IPS-20b (cell line): Measurements from ENCODE around the gene PAFAH1B2.

Source experiments
- H3K27ac ChIP-seq: one replicate; pipeline ENCODE4 v1.5.1; 2013; ENCODE audit warnings: low read length
- H3K27me3 ChIP-seq: 2 replicates; pipeline ENCODE4 v1.6.1; 2013; ENCODE audit warnings: mild to moderate bottlenecking, low read length, inconsistent platforms; ENCODE audit not compliant: insufficient read depth
- H3K36me3 ChIP-seq: 2 replicates; pipeline ENCODE4 v1.6.1; 2013; ENCODE audit warnings: low read depth, mild to moderate bottlenecking, inconsistent platforms, low read length, moderate library complexity; ENCODE audit not compliant: insufficient read depth
- H3K4me1 ChIP-seq: 2 replicates; pipeline ENCODE4 v1.6.1; 2013; ENCODE audit warnings: mild to moderate bottlenecking, control low read depth, inconsistent platforms, low read length, moderate library complexity; ENCODE audit not compliant: insufficient read depth
- H3K4me3 ChIP-seq: 2 replicates; pipeline ENCODE4 v1.5.1; 2013; ENCODE audit warnings: mild to moderate bottlenecking, low read length, inconsistent platforms
- H3K9ac ChIP-seq: 2 replicates; pipeline ENCODE4 v1.6.1; 2013; ENCODE audit warnings: low read depth, mild to moderate bottlenecking, inconsistent platforms, low read length, moderate library complexity
- H3K9me3 ChIP-seq: 2 replicates; pipeline ENCODE4 v1.6.1; 2013; ENCODE audit warnings: mild to moderate bottlenecking, low read depth, low read length, inconsistent platforms; ENCODE audit not compliant: insufficient read depth

The PAFAH1B2 gene

GRCh38 chr11:117159892-117160291 lies 15.8 kb downstream of the PAFAH1B2 start:
- no peak overlapping the region for H3K27ac ChIP-seq
- no peaks in the 10 kb centered on the region for H3K27me3 ChIP-seq
- no peaks in the 10 kb centered on the region for H3K4me1 ChIP-seq
- no peak overlapping the region for H3K9ac ChIP-seq
- H3K9me3 ChIP-seq, result no peaks in the 10 kb centered on the region
- H3K36me3 ChIP-seq, result peaks cover 92% of the 10 kb centered on the region
- H3K4me3 ChIP-seq, result no peak overlapping the region

GRCh38 chr11:117160826-117161225 lies 16.7 kb downstream of the PAFAH1B2 start:
- H3K27me3 ChIP-seq, result no peaks in the 10 kb centered on the region
- H3K4me1 ChIP-seq, result no peaks in the 10 kb centered on the region
- no peak overlapping the region for H3K9ac ChIP-seq
- H3K4me3 ChIP-seq, result no peak overlapping the region
- H3K36me3 ChIP-seq, result peaks cover 93% of the 10 kb centered on the region
- no peaks in the 10 kb centered on the region for H3K9me3 ChIP-seq
- H3K27ac ChIP-seq, result no peak overlapping the region

GRCh38 chr11:117166491-117166890 lies 22.4 kb downstream of the PAFAH1B2 start:
- peaks cover 97% of the 10 kb centered on the region for H3K36me3 ChIP-seq
- H3K27me3 ChIP-seq, result no peaks in the 10 kb centered on the region
- H3K9ac ChIP-seq, result no peak overlapping the region
- H3K4me1 ChIP-seq, result 0 out of 2 replicates have a peak, but pooled peaks cover under 1% of the 10 kb centered on the region
- H3K9me3 ChIP-seq, result no peaks in the 10 kb centered on the region
- no peak overlapping the region for H3K27ac ChIP-seq
- H3K4me3 ChIP-seq, result no peak overlapping the region

- H3K4me3 ChIP-seq, result no peak overlapping the region
- H3K27me3 ChIP-seq, result no peaks in the 10 kb centered on the region
- H3K4me1 ChIP-seq, result 0 out of 2 replicates have a peak, but pooled peaks cover 3% of the 10 kb centered on the region
- no peak overlapping the region for H3K27ac ChIP-seq
- H3K9me3 ChIP-seq, result no peaks in the 10 kb centered on the region
- peaks cover 71% of the 10 kb centered on the region for H3K36me3 ChIP-seq
- no peak overlapping the region for H3K9ac ChIP-seq
Measured at GRCh38 chr11:117169736-117170135, 25.6 kb downstream of the PAFAH1B2 start.

GRCh38 chr11:117170210-117170609 lies 26.1 kb downstream of the PAFAH1B2 start:
- Histone ChIP-seq H3K4me3 (no peak overlapping the region), H3K27ac (no peak overlapping the region), H3K27me3 (no peaks in the 10 kb centered on the region), H3K36me3 (peaks cover 68% of the 10 kb centered on the region), H3K4me1 (0 out of 2 replicates have a peak, but pooled peaks cover 3% of the 10 kb centered on the region), H3K9ac (no peak overlapping the region), H3K9me3 (no peaks in the 10 kb centered on the region)

- Histone ChIP-seq H3K4me3 (no peak overlapping the region), H3K9me3 (no peaks in the 10 kb centered on the region), H3K27ac (no peak overlapping the region), H3K36me3 (peaks cover 64% of the 10 kb centered on the region), H3K4me1 (0 out of 2 replicates have a peak, but pooled peaks cover 3% of the 10 kb centered on the region), H3K9ac (no peak overlapping the region), H3K27me3 (no peaks in the 10 kb centered on the region)
Measured at GRCh38 chr11:117171007-117171403, 26.9 kb downstream of the PAFAH1B2 start.

- Histone ChIP-seq H3K4me3 (no peak overlapping the region), H3K4me1 (0 out of 2 replicates have a peak, but pooled peaks cover 3% of the 10 kb centered on the region), H3K36me3 (peaks cover 62% of the 10 kb centered on the region), H3K27me3 (no peaks in the 10 kb centered on the region), H3K9me3 (no peaks in the 10 kb centered on the region), H3K27ac (no peak overlapping the region), H3K9ac (no peak overlapping the region)
Measured at GRCh38 chr11:117171404-117172061, 27.4 kb downstream of the PAFAH1B2 start.

GRCh38 chr11:117172724-117173421 lies 28.8 kb downstream of the PAFAH1B2 start:
- Histone ChIP-seq H3K4me3 (no peak overlapping the region), H3K4me1 (peaks cover 6% of the 10 kb centered on the region; the same call in 1 of the 2 replicates), H3K9ac (no peak overlapping the region), H3K27me3 (no peaks in the 10 kb centered on the region), H3K27ac (no peak overlapping the region), H3K36me3 (peaks cover 49% of the 10 kb centered on the region), H3K9me3 (no peaks in the 10 kb centered on the region)

- Histone ChIP-seq H3K27ac (no peak overlapping the region), H3K4me3 (no peak overlapping the region), H3K9ac (no peak overlapping the region), H3K36me3 (peaks cover 27% of the 10 kb centered on the region), H3K9me3 (no peaks in the 10 kb centered on the region), H3K27me3 (peaks cover 7% of the 10 kb centered on the region; the same call in 1 of the 2 replicates), H3K4me1 (peaks cover 18% of the 10 kb centered on the region)
Measured at GRCh38 chr11:117175104-117175503, 31.0 kb downstream of the PAFAH1B2 start.

GRCh38 chr11:117175781-117176180 lies 31.7 kb downstream of the PAFAH1B2 start:
- peaks cover 20% of the 10 kb centered on the region for H3K36me3 ChIP-seq
- H3K9ac ChIP-seq, result no peak overlapping the region
- no peak overlapping the region for H3K4me3 ChIP-seq
- no peaks in the 10 kb centered on the region for H3K9me3 ChIP-seq
- H3K4me1 ChIP-seq, result peaks cover 18% of the 10 kb centered on the region
- peaks cover 14% of the 10 kb centered on the region; the same call in 1 of the 2 replicates for H3K27me3 ChIP-seq
- no peak overlapping the region for H3K27ac ChIP-seq

- Histone ChIP-seq H3K4me3 (no peak overlapping the region), H3K27ac (no peak overlapping the region), H3K9ac (no peak overlapping the region), H3K27me3 (peaks cover 17% of the 10 kb centered on the region; the same call in 1 of the 2 replicates), H3K9me3 (no peaks in the 10 kb centered on the region), H3K36me3 (peaks cover 16% of the 10 kb centered on the region), H3K4me1 (peaks cover 18% of the 10 kb centered on the region)
Measured at GRCh38 chr11:117176186-117176585, 32.1 kb downstream of the PAFAH1B2 start.
